Stimulated activated CD8-positive, alpha-beta memory T cell treated with anti-CD3 and anti-CD28 coated beads, Interleukin-7, amount 100 ng/mL, for 24 hours (primary cell): ENCODE results near the gene HJV.
A peak's percentile ranks its signal among the peaks of the same experiment; 100 is the strongest.
"Not testable (repeated sequence)": the region's sequence is repeated elsewhere in the genome, so short reads cannot be mapped to it uniquely, and the experiment has no call there.

Source experiments
- DNase-seq: peaks from one replicate; pipeline ENCODE4 v3.0.0-alpha.2; 2020; ENCODE audit warnings: low read depth

HJV gene

GRCh38 chr1:146021622-146022402 is at the start of gene HJV:
Gene HJV, minus strand, starts transcription at chr1:146021735. Its CDS starts 1,504 bp downstream, at chr1:146020231.
- no peak for DNase-seq

- DNase-seq, result not testable (repeated sequence)
These were observed 37.6 kb upstream of the HJV start for GRCh38 chr1:146059148-146059547.

GRCh38 chr1:146051852-146052676 is 30.5 kb upstream of the HJV start:
- DNase-seq, result peak; percentile 61

GRCh38 chr1:146051452-146051851 is 29.9 kb upstream of the HJV start:
- DNase-seq, result peak; percentile 4

- not testable (repeated sequence) for DNase-seq
These were observed 29.1 kb upstream of the HJV start for GRCh38 chr1:146050652-146050963.

GRCh38 chr1:146049866-146050651 is 28.5 kb upstream of the HJV start:
- not testable (repeated sequence) for DNase-seq

GRCh38 chr1:146049436-146049835 is 27.9 kb upstream of the HJV start:
- no peak for DNase-seq

- not testable (repeated sequence) for DNase-seq
These were observed 27.1 kb upstream of the HJV start for GRCh38 chr1:146048514-146049115.

- no peak for DNase-seq
These were observed 25.1 kb upstream of the HJV start for GRCh38 chr1:146046664-146047063.

- no peak for DNase-seq
These were observed 18.3 kb upstream of the HJV start for GRCh38 chr1:146039844-146040194.

- peak; percentile 67 for DNase-seq
These were observed 15.6 kb upstream of the HJV start for GRCh38 chr1:146036965-146037646.

- no peak for DNase-seq
These were observed 14.9 kb upstream of the HJV start for GRCh38 chr1:146036241-146036964.

GRCh38 chr1:146035048-146035423 is 13.5 kb upstream of the HJV start:
- DNase-seq, result no peak

GRCh38 chr1:146032631-146033219 is 11.2 kb upstream of the HJV start:
- no peak for DNase-seq

- no peak for DNase-seq
These were observed 9.9 kb upstream of the HJV start for GRCh38 chr1:146031476-146031875.

- no peak for DNase-seq
These were observed 7.6 kb upstream of the HJV start for GRCh38 chr1:146029117-146029516.

- not testable (repeated sequence) for DNase-seq
These were observed 5.1 kb upstream of the HJV start for GRCh38 chr1:146026650-146027049.

GRCh38 chr1:146025787-146026495 is 4.4 kb upstream of the HJV start:
- DNase-seq, result not testable (repeated sequence)

GRCh38 chr1:146022403-146023127 is 1.0 kb upstream of the HJV start:
- no peak for DNase-seq
